Effector memory CD4-positive, alpha-beta T cell (primary cell): Measurements from ENCODE around the gene PNO1.
A peak's percentile ranks its signal among the peaks of the same experiment; 100 is the strongest.

Experiments used
- DNase-seq, 3 donors: peaks; one replicate each; pipeline ENCODE4 v3.0.0-alpha.2; 2020
- H3K27ac ChIP-seq: 2 replicates; pipeline ENCODE4 v1.7.0; 2013; ENCODE audit warnings: mild to moderate bottlenecking, low read length, moderate library complexity; ENCODE audit not compliant: insufficient read depth, poor library complexity, severe bottlenecking
- H3K27me3 ChIP-seq: replicated peaks from 2 replicates; pipeline ENCODE4 v1.7.0; 2013; ENCODE audit warnings: mild to moderate bottlenecking, low read length; ENCODE audit not compliant: insufficient read depth, control insufficient read depth, poor library complexity, severe bottlenecking
- H3K36me3 ChIP-seq: 2 replicates; pipeline ENCODE4 v1.7.0; 2013; ENCODE audit warnings: mild to moderate bottlenecking, low read length, moderate library complexity; ENCODE audit not compliant: control insufficient read depth, insufficient read depth
- H3K4me1 ChIP-seq: 2 replicates; pipeline ENCODE4 v1.7.0; 2013; ENCODE audit warnings: low read length, mild to moderate bottlenecking; ENCODE audit not compliant: control insufficient read depth, insufficient read depth, poor library complexity, severe bottlenecking
- H3K4me3 ChIP-seq: 2 replicates; pipeline ENCODE4 v1.7.0; 2013; ENCODE audit warnings: low read length, low read depth, mild to moderate bottlenecking; ENCODE audit not compliant: insufficient read depth, poor library complexity, severe bottlenecking
- H3K9me3 ChIP-seq: 2 replicates; pipeline ENCODE4 v1.7.0; 2013; ENCODE audit warnings: mild to moderate bottlenecking, low read length, moderate library complexity; ENCODE audit not compliant: control insufficient read depth

PNO1 gene

GRCh38 chr2:68189991-68190784 lies 32.5 kb downstream of the PNO1 start:
- H3K36me3 ChIP-seq = peaks cover 6% of the 10 kb centered on the region
- no peak for DNase-seq
- H3K4me3 ChIP-seq = no peak overlapping the region
- H3K27me3 ChIP-seq = no peaks in the 10 kb centered on the region
- H3K4me1 ChIP-seq = peaks cover 3% of the 10 kb centered on the region
- no peaks in the 10 kb centered on the region for H3K9me3 ChIP-seq
- no peak overlapping the region for H3K27ac ChIP-seq

GRCh38 chr2:68190991-68191731 lies 33.5 kb downstream of the PNO1 start:
- no peak overlapping the region for H3K4me3 ChIP-seq
- no peaks in the 10 kb centered on the region for H3K9me3 ChIP-seq
- H3K27ac ChIP-seq = no peak overlapping the region
- no peaks in the 10 kb centered on the region for H3K27me3 ChIP-seq
- no peaks in the 10 kb centered on the region for H3K36me3 ChIP-seq
- peaks cover 3% of the 10 kb centered on the region for H3K4me1 ChIP-seq
- DNase-seq = no peak

- peaks cover 3% of the 10 kb centered on the region for H3K4me1 ChIP-seq
- no peak for DNase-seq
- H3K4me3 ChIP-seq = no peak overlapping the region
- H3K36me3 ChIP-seq = no peaks in the 10 kb centered on the region
- no peak overlapping the region for H3K27ac ChIP-seq
- no peaks in the 10 kb centered on the region for H3K9me3 ChIP-seq
- no peaks in the 10 kb centered on the region for H3K27me3 ChIP-seq
Measured at GRCh38 chr2:68193144-68193543, 35.5 kb downstream of the PNO1 start.

- Histone ChIP-seq H3K4me1 (peaks cover 3% of the 10 kb centered on the region), H3K27ac (no peak overlapping the region), H3K36me3 (no peaks in the 10 kb centered on the region), H3K27me3 (no peaks in the 10 kb centered on the region), H3K9me3 (no peaks in the 10 kb centered on the region), H3K4me3 (no peak overlapping the region)
- no peak for DNase-seq
Measured at GRCh38 chr2:68193787-68194372, 36.2 kb downstream of the PNO1 start.

- no peaks in the 10 kb centered on the region for H3K36me3 ChIP-seq
- H3K4me3 ChIP-seq = no peak overlapping the region
- H3K27me3 ChIP-seq = no peaks in the 10 kb centered on the region
- no peak for DNase-seq
- no peak overlapping the region for H3K27ac ChIP-seq
- no peaks in the 10 kb centered on the region for H3K9me3 ChIP-seq
- H3K4me1 ChIP-seq = peaks cover 5% of the 10 kb centered on the region
Measured at GRCh38 chr2:68195096-68195495, 37.4 kb downstream of the PNO1 start.

- H3K4me1 ChIP-seq = peaks cover 7% of the 10 kb centered on the region
- no peak overlapping the region for H3K4me3 ChIP-seq
- H3K27me3 ChIP-seq = no peaks in the 10 kb centered on the region
- no peaks in the 10 kb centered on the region for H3K36me3 ChIP-seq
- H3K27ac ChIP-seq = no peak overlapping the region
- DNase-seq = peak; percentile 15 to 33 (median 19)
- no peaks in the 10 kb centered on the region for H3K9me3 ChIP-seq
Measured at GRCh38 chr2:68196120-68196716, 38.5 kb downstream of the PNO1 start.

GRCh38 chr2:68200157-68200787 lies 42.6 kb downstream of the PNO1 start:
- Histone ChIP-seq H3K9me3 (no peaks in the 10 kb centered on the region), H3K36me3 (no peaks in the 10 kb centered on the region), H3K4me1 (peaks cover 4% of the 10 kb centered on the region), H3K4me3 (no peak overlapping the region), H3K27me3 (no peaks in the 10 kb centered on the region), H3K27ac (no peak overlapping the region)
- no peak for DNase-seq

- H3K27ac ChIP-seq = peak overlapping the region; percentile 56
- no peaks in the 10 kb centered on the region for H3K9me3 ChIP-seq
- no peak for DNase-seq
- peak overlapping the region; percentile 27 for H3K4me3 ChIP-seq
- H3K4me1 ChIP-seq = peaks cover 25% of the 10 kb centered on the region
- no peaks in the 10 kb centered on the region for H3K36me3 ChIP-seq
- H3K27me3 ChIP-seq = no peaks in the 10 kb centered on the region
Measured at GRCh38 chr2:68203587-68203986, 45.9 kb downstream of the PNO1 start.

GRCh38 chr2:68206793-68207192 lies 49.1 kb downstream of the PNO1 start:
- peaks cover 4% of the 10 kb centered on the region for H3K36me3 ChIP-seq
- H3K4me3 ChIP-seq = no peak overlapping the region
- H3K27me3 ChIP-seq = no peaks in the 10 kb centered on the region
- no peaks in the 10 kb centered on the region for H3K9me3 ChIP-seq
- DNase-seq = no peak
- H3K27ac ChIP-seq = no peak overlapping the region
- peaks cover 21% of the 10 kb centered on the region for H3K4me1 ChIP-seq
